NCI-H524 treated with DMSO at 0.1 percent for 48 hours (cell line): ENCODE results near the gene SULT4A1.
"Not testable (repeated sequence)": the region's sequence is repeated elsewhere in the genome, so short reads cannot be mapped to it uniquely, and the experiment has no call there.

Experiments used
- DNase-seq: peaks from one replicate; lab custom pipeline; 2025; lab: John Stamatoyannopoulos, UW

SULT4A1 gene

DNA sequence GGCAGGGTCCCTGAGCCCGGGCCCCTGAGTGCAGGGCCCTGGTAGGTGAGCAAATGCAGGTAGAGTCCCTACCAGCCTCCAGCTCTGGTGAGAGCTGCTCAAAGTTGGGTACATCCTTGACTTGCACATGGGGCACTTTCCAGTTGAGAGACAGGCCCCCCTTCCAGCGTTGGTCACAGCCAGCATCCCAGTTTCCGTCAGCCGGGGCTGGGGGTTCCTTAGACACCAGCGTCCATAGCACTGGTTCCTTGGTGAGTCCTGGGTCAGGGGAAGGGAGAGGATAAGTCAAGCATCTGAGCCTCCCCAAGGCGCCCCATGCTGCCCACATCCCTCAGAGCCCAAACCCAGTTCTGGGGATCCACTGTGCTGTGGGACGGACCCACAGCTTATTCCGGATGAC lies 23.9 kb upstream of the SULT4A1 start:
- no peak for DNase-seq

- no peak for DNase-seq
Measured at GRCh38 chr22:43885786-43886185, 23.5 kb upstream of the SULT4A1 start.

- DNase-seq = no peak
Measured at GRCh38 chr22:43885319-43885671, 23.0 kb upstream of the SULT4A1 start.

GRCh38 chr22:43884600-43885318 lies 22.4 kb upstream of the SULT4A1 start:
- no peak for DNase-seq

- no peak for DNase-seq
Measured at GRCh38 chr22:43883719-43884415, 21.6 kb upstream of the SULT4A1 start.

DNA sequence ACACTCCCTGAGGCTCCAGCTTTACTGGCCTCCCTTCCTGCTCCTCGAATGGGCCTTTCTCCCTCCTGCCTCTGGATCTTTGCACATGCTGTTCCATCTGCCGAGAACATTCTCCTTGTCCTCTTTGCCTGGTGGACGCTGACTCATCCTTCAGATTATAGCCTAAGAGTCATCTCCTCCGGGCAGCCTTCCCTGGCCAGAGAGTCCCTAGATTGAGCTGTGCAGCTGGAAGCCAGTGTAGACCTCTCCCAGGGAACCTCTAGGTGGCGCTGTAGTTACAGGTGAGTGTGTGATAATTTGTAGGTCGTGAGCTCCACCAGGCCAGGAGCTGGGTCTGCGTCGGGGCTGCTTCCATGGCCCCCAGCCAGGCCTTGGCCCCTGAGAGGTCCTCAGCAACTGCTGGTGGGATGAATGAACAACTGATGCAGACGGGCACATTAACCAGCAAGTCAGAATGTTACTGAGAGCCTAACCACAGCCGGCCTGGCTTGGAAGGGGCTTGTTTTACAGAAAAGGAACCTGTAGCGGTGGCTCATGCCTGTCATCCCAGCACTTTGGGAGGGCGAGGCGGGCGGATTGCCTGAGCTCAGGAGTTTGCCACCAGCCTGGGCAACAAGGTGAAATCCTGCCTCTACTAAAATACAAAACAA lies 20.8 kb upstream of the SULT4A1 start:
- DNase-seq = peak; percentile 20

DNA sequence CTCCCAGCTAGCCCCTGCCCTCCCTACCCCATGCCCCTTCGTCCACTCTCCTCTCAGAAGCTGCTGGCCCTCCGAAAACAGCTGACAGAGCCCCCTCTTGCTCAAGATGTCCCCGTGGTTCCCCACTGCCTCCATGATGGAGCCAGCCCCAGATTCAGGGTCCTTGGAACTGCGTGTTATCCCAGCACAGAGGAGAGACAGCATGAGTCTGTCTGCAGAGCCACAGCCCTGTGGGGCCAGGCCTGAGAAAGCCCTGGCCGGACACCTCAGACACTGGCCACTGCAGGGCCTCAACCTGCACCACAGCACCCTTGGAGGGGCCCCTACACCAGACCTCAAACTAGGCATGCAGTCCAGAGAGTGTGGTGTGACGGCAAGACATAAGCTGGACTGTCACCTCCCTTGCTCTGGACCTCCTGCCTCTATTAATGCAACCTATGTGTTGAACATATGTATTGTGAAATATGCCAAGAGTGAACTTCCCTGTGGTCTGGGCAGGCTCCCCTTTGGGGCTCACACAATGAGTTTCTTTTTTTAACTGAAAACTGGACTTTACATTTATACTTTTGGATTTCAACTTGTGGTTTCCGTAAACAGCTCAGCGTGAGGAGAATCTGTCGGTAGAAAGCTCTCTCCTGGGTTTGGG lies 19.9 kb upstream of the SULT4A1 start:
- DNase-seq = no peak

- no peak for DNase-seq
Measured at GRCh38 chr22:43881091-43882061, 19.1 kb upstream of the SULT4A1 start.

DNA sequence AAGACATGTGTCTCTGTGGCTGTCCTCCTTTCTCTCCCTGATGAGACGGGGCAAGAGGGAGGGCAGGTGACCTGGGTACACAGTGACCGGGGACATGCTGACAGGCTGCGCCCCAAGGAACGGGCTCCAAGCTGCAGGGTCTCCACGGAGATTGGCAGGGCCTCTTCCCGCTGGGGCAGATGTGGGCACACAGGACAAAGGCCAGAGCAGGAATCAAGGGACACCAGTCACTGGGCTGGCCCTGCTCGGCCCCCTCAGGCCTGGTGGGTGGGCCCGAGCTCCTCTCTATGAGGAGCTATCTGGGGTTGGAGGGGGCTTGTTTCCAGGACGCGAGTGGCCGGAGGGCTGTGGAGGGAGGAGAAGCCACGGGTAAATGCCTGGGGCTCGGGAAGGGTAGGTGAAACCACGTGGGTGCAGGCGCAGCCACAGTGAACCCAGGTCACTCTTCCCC lies 18.3 kb upstream of the SULT4A1 start:
- no peak for DNase-seq

GRCh38 chr22:43879901-43880540 lies 17.7 kb upstream of the SULT4A1 start:
- DNase-seq = no peak

DNA sequence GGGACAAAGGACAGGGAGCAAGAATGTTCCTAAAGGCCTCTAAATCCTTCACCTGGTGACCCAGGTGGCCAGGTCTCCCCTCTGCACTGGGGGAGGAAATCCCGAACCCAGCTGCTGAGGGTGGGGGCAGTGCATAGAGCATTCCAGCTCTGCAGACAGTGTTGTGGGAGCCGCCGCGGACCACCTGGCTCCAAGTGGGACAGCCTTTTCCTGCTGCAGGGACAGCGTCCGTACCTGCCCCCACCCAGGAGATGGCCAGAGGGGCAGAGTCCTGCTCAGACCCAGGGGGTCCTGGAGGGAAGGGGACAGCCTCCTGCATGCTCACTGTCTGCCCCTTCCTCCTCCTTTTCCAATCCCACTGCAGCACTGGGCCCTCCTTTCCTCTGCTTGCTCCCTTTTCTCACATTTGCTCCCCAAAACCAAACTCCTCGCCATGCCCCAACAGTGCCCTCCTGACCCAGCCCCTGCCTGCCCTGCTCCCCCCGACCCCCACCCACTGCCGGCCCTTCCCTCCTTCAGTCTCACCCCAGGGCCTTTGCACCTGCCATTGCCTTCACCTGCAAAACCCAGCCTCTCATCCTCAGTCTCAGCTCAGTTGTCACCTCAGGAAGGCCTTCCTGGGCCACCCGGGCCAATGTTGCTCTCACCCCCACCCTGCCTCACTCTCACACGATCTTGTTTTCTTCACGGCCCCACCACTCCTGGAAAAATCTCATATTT lies 16.7 kb upstream of the SULT4A1 start:
- no peak for DNase-seq

DNA sequence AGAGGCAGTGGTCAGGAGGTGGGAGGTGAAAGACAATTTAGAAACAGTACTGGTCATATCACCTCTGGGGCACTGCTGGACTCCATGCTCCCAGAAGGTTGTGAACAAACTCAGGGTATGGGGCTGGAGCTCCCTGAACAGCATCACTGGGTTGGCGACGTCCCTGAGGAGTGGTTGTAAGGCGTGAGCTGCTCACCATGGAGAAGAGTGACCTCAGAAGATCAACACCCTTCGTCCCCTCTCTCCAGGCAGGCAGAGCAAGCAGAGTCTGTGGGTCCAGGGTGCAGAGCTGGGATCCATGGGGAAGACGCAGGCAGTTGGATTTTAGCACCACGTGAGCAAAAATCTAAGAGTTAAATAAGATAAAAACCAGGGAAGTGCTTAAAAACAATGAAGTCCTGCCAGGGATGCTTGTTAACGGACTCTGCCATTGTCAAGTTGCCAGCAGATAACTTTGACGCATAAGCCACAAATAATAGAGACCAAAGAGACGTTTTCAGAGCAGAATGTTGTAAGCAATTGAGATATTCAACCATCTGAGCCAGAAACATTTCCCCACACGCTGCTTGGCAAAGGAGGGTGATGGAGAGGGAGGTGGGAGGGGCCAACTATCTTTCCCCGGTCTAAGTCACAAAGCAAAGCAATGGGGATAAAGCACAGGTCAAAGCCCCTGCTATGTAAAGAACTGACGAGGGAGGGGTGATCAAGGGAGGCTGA lies 15.9 kb upstream of the SULT4A1 start:
- no peak for DNase-seq

- DNase-seq = no peak
Measured at GRCh38 chr22:43876866-43877509, 14.7 kb upstream of the SULT4A1 start.

- DNase-seq = no peak
Measured at GRCh38 chr22:43869799-43870198, 7.5 kb upstream of the SULT4A1 start.

DNA sequence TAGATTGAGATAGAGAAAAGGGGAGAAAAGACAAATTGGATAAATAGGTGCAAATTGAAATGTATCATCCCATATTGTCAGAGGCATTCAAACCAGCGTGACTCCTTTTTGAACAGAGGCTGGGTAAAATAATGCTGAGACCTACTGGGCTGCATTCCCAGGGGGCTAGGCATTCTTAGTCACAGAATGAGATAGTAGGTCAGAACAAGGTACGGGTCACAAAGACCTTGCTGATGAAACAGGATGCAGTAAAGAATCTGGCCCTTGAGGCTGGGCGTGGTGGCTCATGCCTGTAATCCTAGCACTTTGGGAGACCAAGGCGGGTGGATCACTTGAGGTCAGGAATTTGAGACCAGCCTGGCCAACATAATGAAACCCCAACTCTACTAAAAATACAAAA lies 6.7 kb upstream of the SULT4A1 start:
- not testable (repeated sequence) for DNase-seq

GRCh38 chr22:43867839-43868635 lies 5.7 kb upstream of the SULT4A1 start:
- no peak for DNase-seq

- no peak for DNase-seq
Measured at GRCh38 chr22:43862882-43863202, 529 bp upstream of the SULT4A1 start.

DNA sequence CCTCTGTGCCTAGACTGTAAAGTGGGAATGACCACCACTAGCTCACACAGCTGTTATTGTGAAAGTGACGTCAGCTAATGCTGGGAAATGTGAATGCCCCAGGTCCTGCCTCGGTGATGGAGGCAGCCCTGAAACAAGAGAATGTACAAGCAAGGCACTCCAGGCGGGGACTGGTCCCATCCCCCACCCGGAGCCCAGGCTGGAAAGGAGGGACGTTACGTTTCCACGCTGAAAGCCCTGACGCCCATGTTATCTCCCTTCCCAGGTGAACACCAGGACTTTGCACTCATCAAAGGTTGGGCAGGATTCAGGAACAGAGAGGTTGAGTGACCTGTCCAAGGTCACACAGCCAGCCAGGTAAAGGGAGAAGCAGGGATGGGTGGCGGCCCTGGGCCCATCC lies 784 bp downstream of the SULT4A1 start:
- no peak for DNase-seq

GRCh38 chr22:43860831-43861230 lies 1.5 kb downstream of the SULT4A1 start:
- no peak for DNase-seq
